ENCODE measurements around the gene PSMB5.

DNA sequence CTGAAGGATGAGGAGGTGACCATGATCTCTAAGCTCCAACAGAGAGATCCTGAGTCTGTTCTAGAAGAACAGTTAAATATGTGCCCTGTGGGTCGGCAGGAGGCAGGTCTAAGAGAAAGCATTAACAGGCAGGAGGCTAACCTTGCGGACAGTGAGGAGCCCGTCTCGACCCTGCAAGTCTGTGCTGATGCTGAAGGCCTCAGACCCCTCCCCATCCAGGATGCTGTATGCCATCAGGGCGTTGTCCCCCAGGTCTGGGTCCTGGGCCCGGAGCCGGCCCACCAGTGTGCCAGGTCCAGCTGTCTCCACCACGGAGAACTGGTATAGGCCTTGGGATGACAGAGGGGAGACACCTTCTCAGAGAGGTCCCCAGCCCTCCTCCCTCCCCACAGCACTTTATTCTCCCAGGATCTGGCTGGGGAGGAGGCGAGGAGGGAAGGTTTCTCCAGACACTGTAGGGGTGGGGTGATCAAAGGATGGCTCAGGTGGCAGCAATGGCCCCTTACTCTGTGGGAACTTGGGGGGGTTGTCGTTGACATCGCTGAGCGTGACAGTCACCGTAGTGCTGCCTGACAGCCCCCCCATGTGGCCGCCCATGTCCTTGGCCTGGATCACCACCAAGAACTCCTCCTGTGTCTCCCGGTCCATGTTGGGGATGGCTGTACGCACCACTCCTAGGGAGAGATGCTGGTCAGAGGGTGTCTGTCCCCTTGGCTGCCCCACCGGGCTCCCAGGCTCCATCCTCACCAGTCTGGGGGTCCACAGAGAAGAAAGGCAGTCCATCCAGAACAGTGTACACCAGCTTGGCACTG lies 19.5 kb upstream of the PSMB5 start:
- no peak for TF ChIP-seq POLR2AphosphoS5 (IDR thresholded peaks at IDR 0.05)
- no peak for TF ChIP-seq POLR2A (IDR thresholded peaks at IDR 0.05)
